ENCODE data around the gene ZNF710.

- TF ChIP-seq CTCF (IDR thresholded peaks at IDR 0.05) (no peak), POLR2AphosphoS5 (IDR thresholded peaks at IDR 0.05) (no peak), EP300 (IDR thresholded peaks at IDR 0.05; ENCODE audit: low read depth) (no peak), POLR2A (IDR thresholded peaks at IDR 0.05) (no peak)
These were observed 53.5 kb downstream of the ZNF710 start for GRCh38 chr15:90054618-90055097.
